Measurements from ENCODE around the gene EPS8L3.

DNA sequence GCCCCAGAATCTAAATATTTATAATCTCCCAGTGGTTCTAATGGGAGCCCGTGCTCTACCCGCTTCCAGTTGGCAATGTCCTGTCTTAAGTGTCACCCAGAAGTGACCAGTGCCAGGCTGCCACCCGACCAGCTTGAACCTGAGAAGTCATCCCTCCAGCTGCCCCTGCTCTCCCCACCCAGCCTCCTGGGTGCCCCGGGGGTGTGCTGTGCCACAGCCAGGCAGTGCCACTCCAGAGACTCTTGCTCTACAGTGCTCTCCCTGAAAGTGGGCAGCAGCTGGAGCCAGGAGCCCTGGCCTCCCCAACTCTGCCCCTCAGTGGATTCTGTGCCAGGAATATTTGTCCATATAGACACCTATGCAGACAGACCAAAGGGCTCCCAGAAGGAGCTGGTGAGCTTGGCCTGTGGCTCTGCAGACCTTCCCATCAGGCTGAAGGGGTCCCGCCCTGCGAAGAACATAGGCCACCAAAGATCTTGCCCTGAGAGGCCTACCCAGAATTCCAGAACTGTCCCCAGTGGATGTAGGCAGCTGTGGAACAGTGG lies 9.0 kb upstream of the EPS8L3 start:
- TF ChIP-seq, protein P1, sequence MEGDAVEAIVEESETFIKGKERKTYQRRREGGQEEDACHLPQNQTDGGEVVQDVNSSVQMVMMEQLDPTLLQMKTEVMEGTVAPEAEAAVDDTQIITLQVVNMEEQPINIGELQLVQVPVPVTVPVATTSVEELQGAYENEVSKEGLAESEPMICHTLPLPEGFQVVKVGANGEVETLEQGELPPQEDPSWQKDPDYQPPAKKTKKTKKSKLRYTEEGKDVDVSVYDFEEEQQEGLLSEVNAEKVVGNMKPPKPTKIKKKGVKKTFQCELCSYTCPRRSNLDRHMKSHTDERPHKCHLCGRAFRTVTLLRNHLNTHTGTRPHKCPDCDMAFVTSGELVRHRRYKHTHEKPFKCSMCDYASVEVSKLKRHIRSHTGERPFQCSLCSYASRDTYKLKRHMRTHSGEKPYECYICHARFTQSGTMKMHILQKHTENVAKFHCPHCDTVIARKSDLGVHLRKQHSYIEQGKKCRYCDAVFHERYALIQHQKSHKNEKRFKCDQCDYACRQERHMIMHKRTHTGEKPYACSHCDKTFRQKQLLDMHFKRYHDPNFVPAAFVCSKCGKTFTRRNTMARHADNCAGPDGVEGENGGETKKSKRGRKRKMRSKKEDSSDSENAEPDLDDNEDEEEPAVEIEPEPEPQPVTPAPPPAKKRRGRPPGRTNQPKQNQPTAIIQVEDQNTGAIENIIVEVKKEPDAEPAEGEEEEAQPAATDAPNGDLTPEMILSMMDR (IDR thresholded peaks at IDR 0.05; ENCODE audit: low read length): no peak
- no peak for TF ChIP-seq EZH2 (optimal IDR thresholded peaks at IDR 0.05; ENCODE audit: low read depth, low read length)

Measured in MM.1S (cell line).